ENCODE data around the gene LSR. TPM values are rescaled to one million over a fixed set of nuclear protein-coding genes. Genes with fewer than 3 reads are reported as not detected.

LSR gene
- total RNA-seq, 1 donor from 2014 or later, result 1.0 TPM

DNA sequence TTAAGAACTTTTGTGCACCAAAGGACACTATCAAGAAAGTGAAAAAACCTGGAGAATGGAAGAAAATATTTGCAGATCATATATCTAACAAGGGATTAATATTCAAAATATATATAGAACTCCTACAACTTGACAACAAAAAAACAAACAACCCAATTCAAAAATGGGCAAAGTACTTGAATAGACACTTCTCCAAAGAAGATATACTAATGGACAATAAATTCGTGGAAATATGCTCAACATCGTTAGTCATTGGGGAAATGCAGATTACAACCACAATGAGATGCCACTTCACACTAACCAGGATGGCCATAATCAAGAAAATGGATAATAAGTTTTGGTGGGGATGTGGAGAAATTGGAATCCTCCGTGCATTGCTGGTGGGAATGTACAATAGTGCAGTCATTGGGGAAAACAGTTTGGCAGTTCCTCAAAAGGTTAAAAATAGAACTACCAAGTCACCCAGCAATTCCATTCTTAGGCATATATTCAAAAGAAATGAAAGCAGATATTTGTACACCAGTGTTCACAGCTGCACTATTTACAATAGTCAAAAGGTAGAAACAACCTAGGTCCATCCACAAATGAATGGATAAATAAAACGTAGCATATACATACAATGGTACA, 2.2 kb upstream of the LSR start:
- H3K36me3 Mint-ChIP-seq (ENCODE audit: low read depth), result no peaks in the 10 kb centered on the region
- intact Hi-C loops (cut with micrococcal nuclease), result no loop called here
- H3K4me1 Mint-ChIP-seq (ENCODE audit: low read depth), result peaks cover 4% of the 10 kb centered on the region
- no peak overlapping the region for H3K27ac Mint-ChIP-seq
- DNase-seq (ENCODE audit: low spot score), result no peak
- peaks cover 73% of the 10 kb centered on the region for H3K27me3 Mint-ChIP-seq (ENCODE audit: low read depth)
- no peak overlapping the region for H3K4me3 Mint-ChIP-seq (ENCODE audit: low read depth)
- H3K9me3 Mint-ChIP-seq, result peaks cover 18% of the 10 kb centered on the region

DNA sequence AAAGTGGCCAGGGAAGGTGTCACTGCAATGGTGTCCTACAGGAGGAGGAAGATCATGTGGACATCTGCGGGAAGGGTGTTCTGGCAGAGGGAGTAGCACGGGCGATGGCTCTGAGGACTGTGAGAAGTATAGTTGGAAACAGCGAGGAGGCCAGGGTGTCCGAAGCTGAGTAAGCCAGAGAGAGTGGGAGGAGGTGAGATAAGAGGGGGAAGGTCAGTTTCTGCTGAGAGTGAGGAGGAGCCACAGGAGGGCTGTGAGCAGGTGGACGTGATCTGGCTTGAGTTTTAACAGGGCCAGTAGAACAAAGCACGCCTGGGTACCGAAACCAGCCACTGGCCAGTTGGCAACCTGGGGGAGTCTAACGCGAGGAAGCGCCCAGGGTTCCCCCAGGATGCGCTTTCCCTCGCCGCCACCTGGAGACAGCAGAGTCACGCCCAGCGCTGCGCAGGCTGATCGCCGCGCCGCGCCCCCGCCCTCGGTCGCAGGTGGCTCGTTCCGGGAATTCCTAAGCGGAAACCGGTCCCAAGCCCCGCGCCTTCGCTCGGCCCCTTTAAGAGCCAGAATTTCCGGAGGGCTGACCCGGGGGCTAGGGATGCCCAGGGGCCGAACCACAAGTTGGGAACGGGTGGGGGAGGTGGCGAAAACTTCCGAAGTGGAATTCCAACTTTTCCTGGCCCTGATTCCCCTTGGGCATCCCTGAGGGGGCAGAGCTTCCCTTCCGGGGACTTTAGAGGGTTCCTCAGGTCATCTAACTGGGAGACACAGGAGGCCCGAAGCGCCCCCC, 1.1 kb upstream of the LSR start:
- H3K27ac Mint-ChIP-seq, result no peak overlapping the region
- H3K4me3 Mint-ChIP-seq (ENCODE audit: low read depth), result peak overlapping the region; percentile 69
- H3K36me3 Mint-ChIP-seq (ENCODE audit: low read depth), result no peaks in the 10 kb centered on the region
- intact Hi-C loops (cut with micrococcal nuclease), result no loop called here
- peaks cover 68% of the 10 kb centered on the region for H3K27me3 Mint-ChIP-seq (ENCODE audit: low read depth)
- H3K9me3 Mint-ChIP-seq, result peaks cover 13% of the 10 kb centered on the region
- H3K4me1 Mint-ChIP-seq (ENCODE audit: low read depth), result peaks cover 4% of the 10 kb centered on the region
- DNase-seq (ENCODE audit: low spot score), result no peak

DNA sequence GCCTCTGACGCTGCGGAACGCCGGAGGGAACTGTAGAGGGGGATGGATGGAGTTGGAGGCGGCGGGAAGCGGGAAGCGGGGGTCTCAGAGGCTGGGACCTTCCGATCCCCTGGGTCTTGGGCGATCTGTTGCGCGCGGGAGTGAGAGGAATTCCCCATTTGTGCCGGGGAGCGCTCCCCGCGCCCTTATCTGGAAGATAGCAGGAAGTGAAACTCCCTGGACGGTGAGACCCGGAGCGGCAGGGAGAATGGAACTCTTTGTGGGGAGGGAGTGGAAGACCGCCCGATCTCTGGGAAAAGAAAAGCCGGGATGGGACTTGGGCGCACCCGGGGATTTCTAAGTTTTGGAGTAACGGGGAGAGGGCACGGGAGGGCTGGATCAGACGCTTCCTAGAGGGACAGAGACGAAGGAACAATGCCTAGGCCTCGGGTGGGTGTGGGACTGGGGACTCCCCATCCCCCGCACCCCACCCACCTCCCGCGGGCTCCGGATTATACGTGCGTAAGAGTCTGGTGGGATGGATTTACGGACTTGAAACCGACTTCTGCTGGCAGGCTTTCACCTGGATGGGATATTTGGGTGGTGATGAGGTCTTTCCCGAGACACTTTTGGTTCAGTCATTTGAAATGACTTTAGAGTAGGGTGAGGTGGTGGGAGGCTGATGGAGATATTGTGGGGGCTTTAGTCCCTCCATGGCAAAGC, 495 bp downstream of the LSR start:
- H3K27ac Mint-ChIP-seq, result no peak overlapping the region
- H3K4me1 Mint-ChIP-seq (ENCODE audit: low read depth), result peaks cover 4% of the 10 kb centered on the region
- no peaks in the 10 kb centered on the region for H3K36me3 Mint-ChIP-seq (ENCODE audit: low read depth)
- intact Hi-C loops (cut with micrococcal nuclease), result no loop called here
- peaks cover 5% of the 10 kb centered on the region for H3K9me3 Mint-ChIP-seq
- H3K4me3 Mint-ChIP-seq (ENCODE audit: low read depth), result peak overlapping the region; percentile 69
- peaks cover 52% of the 10 kb centered on the region for H3K27me3 Mint-ChIP-seq (ENCODE audit: low read depth)
- DNase-seq (ENCODE audit: low spot score), result no peak

DNA sequence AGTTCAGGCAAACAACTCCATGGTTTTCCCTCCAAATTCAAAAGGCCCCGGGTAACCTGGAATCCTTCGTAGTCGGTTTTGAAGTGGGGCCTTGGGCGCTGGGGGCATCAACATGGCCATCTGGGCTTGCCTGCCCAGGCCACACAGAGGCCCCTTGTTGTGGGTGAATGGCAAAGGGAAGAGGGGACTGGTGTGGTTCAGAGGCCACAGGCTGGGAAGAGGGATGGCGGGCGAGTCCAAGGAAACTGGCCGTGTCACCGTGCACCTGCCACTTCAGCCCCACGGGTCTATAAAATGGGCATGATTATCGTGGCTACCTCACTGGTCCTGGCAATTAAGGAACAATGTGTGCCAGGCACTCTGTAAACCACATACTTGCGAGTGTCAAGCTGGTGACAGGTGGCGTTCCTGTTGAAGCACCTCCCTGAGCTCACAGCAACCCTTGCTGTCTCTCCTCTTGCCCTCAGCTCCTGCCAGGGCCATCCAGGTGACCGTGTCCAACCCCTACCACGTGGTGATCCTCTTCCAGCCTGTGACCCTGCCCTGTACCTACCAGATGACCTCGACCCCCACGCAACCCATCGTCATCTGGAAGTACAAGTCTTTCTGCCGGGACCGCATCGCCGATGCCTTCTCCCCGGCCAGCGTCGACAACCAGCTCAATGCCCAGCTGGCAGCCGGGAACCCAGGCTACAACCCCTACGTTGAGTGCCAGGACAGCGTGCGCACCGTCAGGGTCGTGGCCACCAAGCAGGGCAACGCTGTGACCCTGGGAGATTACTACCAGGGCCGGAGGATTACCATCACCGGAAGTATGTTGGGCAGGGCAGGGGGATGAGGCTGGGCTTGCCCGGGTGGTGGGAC, 1.3 kb downstream of the LSR start:
- intact Hi-C loops (cut with micrococcal nuclease), result no loop called here
- no peaks in the 10 kb centered on the region for H3K36me3 Mint-ChIP-seq (ENCODE audit: low read depth)
- no peaks in the 10 kb centered on the region for H3K9me3 Mint-ChIP-seq
- H3K27ac Mint-ChIP-seq, result no peak overlapping the region
- H3K4me1 Mint-ChIP-seq (ENCODE audit: low read depth), result peaks cover 4% of the 10 kb centered on the region
- no peak for DNase-seq (ENCODE audit: low spot score)
- H3K4me3 Mint-ChIP-seq (ENCODE audit: low read depth), result no peak overlapping the region
- peaks cover 46% of the 10 kb centered on the region for H3K27me3 Mint-ChIP-seq (ENCODE audit: low read depth)

DNA sequence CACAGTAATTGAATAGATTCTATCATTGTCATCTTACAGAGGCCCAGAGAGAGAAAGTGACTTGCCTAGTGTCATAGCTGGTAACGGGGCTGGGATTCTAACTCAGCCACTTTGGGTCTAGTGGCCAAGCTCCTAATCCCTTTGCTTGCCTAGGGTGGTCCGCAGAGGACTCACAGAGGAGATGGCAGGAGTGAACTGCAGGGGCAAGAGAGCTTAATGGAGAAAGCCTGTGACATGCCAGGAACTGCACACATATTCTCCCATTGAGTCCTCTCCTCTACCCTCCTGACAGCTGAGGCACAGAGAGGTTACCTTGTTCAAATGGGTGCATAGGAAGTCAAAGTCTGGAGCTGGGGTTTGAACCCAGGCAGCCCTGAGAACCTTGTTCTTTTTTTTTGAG, 2.7 kb downstream of the LSR start:
- intact Hi-C loops (cut with micrococcal nuclease), result no loop called here
- peaks cover 4% of the 10 kb centered on the region for H3K4me1 Mint-ChIP-seq (ENCODE audit: low read depth)

DNA sequence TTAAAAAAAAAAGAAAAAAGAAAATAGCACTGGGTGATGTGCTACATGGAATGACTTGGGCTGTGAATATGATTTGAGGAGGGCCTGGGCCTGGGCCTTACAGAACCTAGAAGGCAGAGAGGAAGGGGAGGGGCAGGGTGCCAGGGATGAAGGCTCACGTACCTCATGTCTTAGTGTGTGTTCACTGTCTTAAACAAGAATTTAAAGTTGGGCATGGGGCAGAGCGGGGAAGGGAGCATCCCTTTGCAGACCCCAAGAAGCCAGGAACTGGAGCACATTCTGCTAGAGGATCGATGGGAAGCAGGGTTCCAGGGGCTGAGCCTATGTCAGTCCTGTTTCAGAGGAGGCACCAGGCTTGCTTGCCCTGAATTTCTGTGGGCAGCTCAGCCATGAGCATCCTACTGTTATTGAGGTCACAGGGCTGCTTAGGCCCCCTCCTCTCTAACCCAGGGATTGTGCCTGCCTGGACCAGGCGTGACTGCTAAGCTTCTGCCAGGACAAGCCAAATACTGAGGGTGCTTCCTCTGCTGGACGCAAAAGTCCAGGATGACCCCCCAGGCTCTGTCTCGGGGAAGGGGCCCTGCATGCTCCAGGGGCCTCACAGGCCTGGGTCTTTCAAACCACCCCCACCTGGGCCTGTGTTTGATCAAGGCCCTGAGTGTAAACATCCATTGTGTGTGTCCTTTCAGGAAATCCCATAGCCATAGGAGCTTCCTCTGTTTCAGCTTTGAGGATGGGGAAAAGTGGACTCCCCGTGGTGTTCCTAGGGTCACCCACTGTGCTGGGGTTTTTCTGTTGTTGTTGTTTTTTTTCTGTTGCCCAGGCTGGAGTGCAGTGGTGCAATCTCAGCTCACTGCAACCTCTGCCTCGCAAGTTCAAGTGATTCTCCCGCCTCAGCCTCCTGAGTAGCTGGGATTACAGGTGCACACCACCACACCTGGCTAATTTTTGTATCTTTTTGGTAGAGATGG, 4.8 kb downstream of the LSR start:
- intact Hi-C loops (cut with micrococcal nuclease), result no loop called here
- Mint-ChIP-seq H3K27me3 (ENCODE audit: low read depth) (peaks cover 25% of the 10 kb centered on the region), H3K9me3 (no peaks in the 10 kb centered on the region), H3K27ac (no peak overlapping the region), H3K4me1 (ENCODE audit: low read depth) (peaks cover 4% of the 10 kb centered on the region), H3K36me3 (ENCODE audit: low read depth) (no peaks in the 10 kb centered on the region), H3K4me3 (ENCODE audit: low read depth) (no peak overlapping the region)
- DNase-seq (ENCODE audit: low spot score), result no peak

More for the DNA sequence above, 2.7 kb downstream of the LSR start:
- no peak for DNase-seq (ENCODE audit: low spot score)
- no peaks in the 10 kb centered on the region for H3K9me3 Mint-ChIP-seq
- peaks cover 38% of the 10 kb centered on the region for H3K27me3 Mint-ChIP-seq (ENCODE audit: low read depth)
- H3K27ac Mint-ChIP-seq, result no peak overlapping the region
- no peaks in the 10 kb centered on the region for H3K36me3 Mint-ChIP-seq (ENCODE audit: low read depth)
- no peak overlapping the region for H3K4me3 Mint-ChIP-seq (ENCODE audit: low read depth)

DNA sequence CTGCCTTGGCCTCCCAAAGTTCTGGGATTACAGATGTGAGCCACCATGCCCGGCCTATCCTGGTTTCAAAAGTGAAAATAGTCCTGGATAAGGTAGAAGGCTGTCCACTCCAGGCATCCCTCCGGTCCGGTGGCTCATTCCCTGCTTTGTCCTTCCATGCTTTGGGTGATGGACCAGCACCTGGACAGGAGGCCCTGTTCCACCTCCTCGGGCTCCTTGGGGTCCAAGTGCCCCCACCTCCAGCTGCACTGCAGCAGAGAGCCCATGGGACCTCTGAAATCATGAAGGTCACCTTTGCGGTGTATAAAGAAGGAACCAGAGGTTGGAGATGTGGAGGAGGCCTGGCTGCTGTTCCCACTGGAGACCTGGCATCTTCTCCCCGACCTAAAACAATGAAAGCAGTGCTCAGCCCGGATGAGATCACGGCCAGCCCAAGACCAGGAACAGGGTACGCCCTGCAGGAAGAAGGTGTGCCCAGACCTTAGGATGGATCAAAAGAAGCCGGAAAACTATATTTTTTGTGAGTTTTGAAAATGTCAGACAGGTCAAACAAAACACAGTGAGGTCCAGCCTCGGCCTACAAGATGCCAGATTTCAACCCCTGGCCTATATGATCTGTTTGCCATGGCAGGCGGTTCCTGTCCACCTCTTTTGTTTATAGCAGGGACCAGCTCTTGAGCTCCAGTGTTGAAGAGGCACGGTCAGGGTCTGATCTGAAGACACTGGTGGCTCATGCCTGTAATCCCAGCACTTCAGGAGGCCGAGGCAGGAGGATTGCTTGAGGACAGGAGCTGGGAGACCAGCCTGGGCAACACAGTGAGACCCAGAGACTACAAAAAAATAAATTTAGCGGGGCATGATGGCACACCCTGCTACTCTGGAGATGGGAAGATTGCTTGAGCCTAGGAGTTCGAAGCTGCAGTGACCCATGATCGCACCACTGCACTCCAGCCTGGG, 5.8 kb downstream of the LSR start:
- H3K4me1 Mint-ChIP-seq (ENCODE audit: low read depth), result peaks cover 4% of the 10 kb centered on the region

DNA sequence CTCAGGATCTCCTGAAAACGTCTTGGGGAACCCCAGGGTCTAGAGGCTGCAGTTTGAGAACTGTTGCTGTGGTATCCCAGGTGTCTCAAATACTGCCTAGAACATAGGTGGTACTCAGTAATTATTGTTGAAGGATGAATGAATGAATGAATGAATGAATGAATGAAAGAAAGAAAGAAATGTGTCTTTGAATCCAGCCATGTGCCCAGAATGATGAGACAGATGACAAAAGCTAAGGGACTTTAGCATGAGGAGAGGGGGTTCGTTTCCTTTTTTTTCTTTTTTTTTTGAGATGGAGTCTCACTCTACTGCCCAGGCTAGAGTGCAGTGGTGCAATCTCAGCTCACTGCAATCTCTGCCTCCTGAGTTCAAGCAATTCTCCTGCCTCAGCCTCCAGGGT, 7.8 kb downstream of the LSR start:
- Mint-ChIP-seq H3K27me3 (ENCODE audit: low read depth) (no peaks in the 10 kb centered on the region), H3K27ac (no peak overlapping the region), H3K4me1 (ENCODE audit: low read depth) (peaks cover 4% of the 10 kb centered on the region), H3K4me3 (ENCODE audit: low read depth) (no peak overlapping the region), H3K9me3 (no peaks in the 10 kb centered on the region), H3K36me3 (ENCODE audit: low read depth) (no peaks in the 10 kb centered on the region)
- intact Hi-C loops (cut with micrococcal nuclease), result no loop called here
- no peak for DNase-seq (ENCODE audit: low spot score)

More for the DNA sequence above, 5.8 kb downstream of the LSR start:
- no peaks in the 10 kb centered on the region for H3K9me3 Mint-ChIP-seq
- no peak overlapping the region for H3K4me3 Mint-ChIP-seq (ENCODE audit: low read depth)
- intact Hi-C loops (cut with micrococcal nuclease), result no loop called here
- H3K27me3 Mint-ChIP-seq (ENCODE audit: low read depth), result peaks cover 15% of the 10 kb centered on the region
- no peaks in the 10 kb centered on the region for H3K36me3 Mint-ChIP-seq (ENCODE audit: low read depth)
- no peak overlapping the region for H3K27ac Mint-ChIP-seq
- no peak for DNase-seq (ENCODE audit: low spot score)

DNA sequence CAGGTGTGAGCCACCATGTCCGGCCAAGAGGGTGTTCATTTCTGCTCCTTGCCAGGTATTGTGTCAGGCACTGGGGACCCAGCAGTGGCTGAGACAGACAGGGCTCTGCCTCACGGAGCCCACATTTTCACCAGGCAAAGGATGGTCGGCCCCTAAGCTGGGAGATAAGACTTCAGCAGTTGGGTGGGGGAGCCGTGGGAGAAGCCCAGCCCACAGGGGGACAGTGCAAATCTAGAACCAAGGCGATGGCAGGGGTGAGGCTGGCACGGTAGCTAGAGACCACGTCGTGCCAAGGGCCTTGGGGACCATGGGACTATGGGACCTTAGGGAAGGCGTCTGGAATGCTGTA, 8.3 kb downstream of the LSR start:
- Mint-ChIP-seq H3K9me3 (no peaks in the 10 kb centered on the region), H3K4me1 (ENCODE audit: low read depth) (peaks cover 4% of the 10 kb centered on the region), H3K4me3 (ENCODE audit: low read depth) (no peak overlapping the region), H3K36me3 (ENCODE audit: low read depth) (no peaks in the 10 kb centered on the region), H3K27ac (no peak overlapping the region), H3K27me3 (ENCODE audit: low read depth) (no peaks in the 10 kb centered on the region)
- DNase-seq (ENCODE audit: low spot score), result no peak
- intact Hi-C loops (cut with micrococcal nuclease), result no loop called here

DNA sequence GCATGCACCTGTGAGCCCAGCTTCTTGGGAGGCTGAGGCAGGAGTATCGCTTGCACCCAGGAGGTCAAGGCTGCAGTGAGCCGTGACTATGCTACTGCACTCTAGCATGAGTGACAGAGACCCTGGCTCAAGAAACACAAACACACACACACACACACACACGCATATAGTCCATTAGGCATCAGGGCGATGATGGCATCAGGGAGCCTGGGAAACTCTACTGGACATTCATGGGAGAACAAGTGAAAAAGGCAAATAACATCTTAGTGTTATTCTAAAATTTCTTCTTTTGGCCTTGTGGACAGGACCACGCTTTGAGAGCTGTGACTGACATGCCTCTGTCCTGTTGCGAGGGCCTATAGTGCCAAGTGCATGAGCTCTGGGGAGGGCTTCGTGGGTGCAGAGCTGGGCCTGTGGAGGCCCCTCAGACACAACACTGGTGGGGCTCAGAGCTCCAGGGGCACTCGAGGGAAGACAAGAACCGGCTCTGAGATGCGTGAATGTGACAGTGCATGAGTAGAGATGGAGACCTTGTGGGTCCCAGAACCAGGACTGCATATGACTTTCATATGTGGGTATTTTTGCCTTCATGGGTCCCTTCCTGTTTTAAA, 12.0 kb downstream of the LSR start:
- no peak overlapping the region for H3K27ac Mint-ChIP-seq
- H3K9me3 Mint-ChIP-seq, result no peaks in the 10 kb centered on the region
- H3K4me1 Mint-ChIP-seq (ENCODE audit: low read depth), result peaks cover 7% of the 10 kb centered on the region
- DNase-seq (ENCODE audit: low spot score), result no peak
- no peak overlapping the region for H3K4me3 Mint-ChIP-seq (ENCODE audit: low read depth)
- intact Hi-C loops (cut with micrococcal nuclease), result no loop called here
- H3K36me3 Mint-ChIP-seq (ENCODE audit: low read depth), result peaks cover 6% of the 10 kb centered on the region
- H3K27me3 Mint-ChIP-seq (ENCODE audit: low read depth), result no peaks in the 10 kb centered on the region

Data from activated T-helper 2 cell treated with anti-CD3 and anti-CD28 coated beads, Interferon-gamma antibody, Interleukin-2, Interleukin-4, amounts not matched to agents 10 μg/mL and 5 μg/mL and 100 μg/mL, durations not matched to agents 14 hours and 24 hours and 36 hours (primary cell).